ENCODE measurements around the gene B4GAT1.

B4GAT1 gene

GRCh38 chr11:66336234-66337102 lies 11.0 kb downstream of the B4GAT1 start, which contains the start of gene RIN1:
TSS of gene RIN1 (minus strand) at chr11:66336434. CDS start at chr11:66336402, 32 bp downstream.
- DNase-seq (ENCODE audit: low read depth): no peak

DNA sequence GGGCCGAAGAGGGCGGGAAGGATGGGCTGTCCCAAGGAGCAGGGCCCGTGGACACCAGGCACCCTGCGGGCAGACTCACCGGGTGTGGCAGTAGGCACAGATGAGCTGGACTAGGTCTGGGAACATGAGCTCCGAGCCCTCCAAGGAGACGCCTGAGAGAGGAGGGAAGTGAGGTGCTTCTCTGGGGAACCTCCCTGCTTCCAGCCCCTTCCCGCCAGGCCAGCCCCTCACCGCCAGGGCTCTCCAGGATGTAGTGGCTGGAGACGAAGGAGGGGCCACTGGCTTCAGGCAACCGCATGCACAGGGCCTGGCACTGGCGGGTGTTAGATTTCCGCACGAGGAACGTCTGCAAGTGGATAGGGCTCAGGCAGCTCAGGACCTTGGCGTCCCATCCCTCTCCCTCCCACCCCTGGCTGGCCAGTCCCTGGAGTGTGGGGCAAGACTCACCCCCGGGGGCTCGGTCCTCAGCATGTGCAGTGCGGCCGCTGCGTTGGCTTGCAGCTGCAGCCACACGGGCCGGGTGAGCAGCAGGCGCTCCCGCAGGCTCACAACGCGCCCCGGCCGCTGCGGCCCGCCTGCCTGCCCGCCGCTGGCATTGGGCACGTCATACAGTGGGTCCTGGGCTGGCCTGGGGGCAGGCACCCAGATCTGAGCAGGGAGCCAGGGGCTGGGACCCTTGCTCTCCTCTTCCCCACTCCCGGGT lies 11.7 kb downstream of the B4GAT1 start:
- DNase-seq (ENCODE audit: low read depth): no peak

DNA sequence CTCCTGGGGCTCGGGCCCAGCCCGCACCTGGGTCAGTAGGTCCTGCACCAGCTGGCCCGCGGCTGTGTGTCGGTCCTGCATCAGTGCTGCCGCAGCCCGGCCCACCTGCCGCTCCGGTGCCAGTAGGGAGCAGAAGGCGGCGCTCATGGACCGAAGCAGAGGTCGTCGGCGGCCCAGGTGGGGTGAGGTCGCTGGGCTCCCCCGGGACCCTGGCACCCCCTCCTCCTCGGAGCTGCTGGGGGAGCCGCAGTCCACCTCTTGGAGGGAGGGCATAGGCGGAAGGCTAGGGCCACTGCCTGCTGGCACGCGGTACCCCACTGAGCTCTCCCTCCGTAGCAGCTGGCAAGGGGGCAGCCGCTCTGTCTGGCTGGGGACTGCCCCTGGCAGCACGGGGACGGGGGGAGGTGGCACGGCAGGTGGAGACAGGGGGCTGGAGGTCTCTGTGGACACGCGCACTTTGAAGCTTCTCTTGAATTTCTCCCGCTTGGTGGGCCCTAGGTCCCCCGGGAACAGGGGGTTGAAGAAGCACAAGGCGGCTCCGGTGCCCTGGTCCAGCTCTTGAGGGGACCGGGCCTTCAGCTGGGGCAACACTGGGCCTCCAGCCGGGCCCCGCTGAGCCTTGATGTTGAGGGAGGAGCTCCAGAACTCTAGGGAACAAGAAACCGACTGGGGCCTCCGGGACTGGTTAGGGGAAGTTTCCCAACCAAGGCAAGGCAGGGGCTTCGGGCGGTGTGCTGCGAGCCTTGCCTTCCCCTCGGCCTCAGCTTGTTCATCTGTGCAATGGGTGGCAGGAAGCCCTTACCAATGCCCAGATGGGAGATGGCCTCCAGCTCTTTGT lies 12.6 kb downstream of the B4GAT1 start:
- DNase-seq (ENCODE audit: low read depth): no peak

GRCh38 chr11:66333896-66334604 lies 13.4 kb downstream of the B4GAT1 start:
- no peak for DNase-seq (ENCODE audit: low read depth)

DNA sequence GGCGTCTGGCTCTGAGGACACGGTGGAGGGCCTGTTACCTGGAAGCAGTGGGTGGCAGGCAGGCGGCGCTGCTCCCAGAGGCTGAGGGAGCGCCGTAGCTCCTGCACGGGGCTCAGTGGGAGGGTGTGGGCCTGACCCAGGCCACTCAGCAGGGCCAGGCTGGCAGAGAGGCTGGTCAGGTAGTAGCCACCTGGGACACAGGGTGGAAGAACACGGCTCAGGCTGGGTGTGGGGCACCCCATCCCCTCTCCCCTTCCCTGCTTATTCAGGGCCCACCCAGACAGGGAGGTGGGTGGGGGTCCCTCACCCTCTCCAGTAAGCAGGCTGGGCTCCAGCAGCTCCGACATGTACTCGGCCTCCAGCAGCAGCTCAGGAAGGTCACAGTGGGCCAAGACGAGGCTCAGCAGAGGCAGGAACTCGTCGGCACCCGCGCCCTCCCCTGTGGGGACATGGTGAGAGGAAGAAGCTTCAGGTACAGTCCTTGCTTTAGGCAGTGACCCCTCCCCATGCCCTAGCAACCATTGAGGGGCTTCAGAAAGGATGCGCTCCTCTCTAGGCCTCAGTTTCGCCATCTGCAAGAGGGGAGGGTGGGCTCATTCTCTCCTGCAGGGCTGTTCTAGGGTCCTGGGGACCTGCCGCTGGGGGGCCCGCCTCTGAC lies 14.1 kb downstream of the B4GAT1 start:
- DNase-seq (ENCODE audit: low read depth): no peak

- no peak for DNase-seq (ENCODE audit: low read depth)
Observed at GRCh38 chr11:66332371-66333219, 14.8 kb downstream of the B4GAT1 start.

GRCh38 chr11:66331542-66332370 lies 15.7 kb downstream of the B4GAT1 start:
- DNase-seq (ENCODE audit: low read depth): no peak

GRCh38 chr11:66330931-66331330 lies 16.5 kb downstream of the B4GAT1 start:
- no peak for DNase-seq (ENCODE audit: low read depth)

- DNase-seq (ENCODE audit: low read depth): no peak
Observed at GRCh38 chr11:66329165-66329673, 18.2 kb downstream of the B4GAT1 start.

- peak; percentile 77 for DNase-seq (ENCODE audit: low read depth)
Observed at GRCh38 chr11:66328302-66329144, 18.9 kb downstream of the B4GAT1 start.

GRCh38 chr11:66328031-66328301 lies 19.5 kb downstream of the B4GAT1 start:
- DNase-seq (ENCODE audit: low read depth): no peak

GRCh38 chr11:66327171-66328030 lies 20.0 kb downstream of the B4GAT1 start:
- no peak for DNase-seq (ENCODE audit: low read depth)

DNA sequence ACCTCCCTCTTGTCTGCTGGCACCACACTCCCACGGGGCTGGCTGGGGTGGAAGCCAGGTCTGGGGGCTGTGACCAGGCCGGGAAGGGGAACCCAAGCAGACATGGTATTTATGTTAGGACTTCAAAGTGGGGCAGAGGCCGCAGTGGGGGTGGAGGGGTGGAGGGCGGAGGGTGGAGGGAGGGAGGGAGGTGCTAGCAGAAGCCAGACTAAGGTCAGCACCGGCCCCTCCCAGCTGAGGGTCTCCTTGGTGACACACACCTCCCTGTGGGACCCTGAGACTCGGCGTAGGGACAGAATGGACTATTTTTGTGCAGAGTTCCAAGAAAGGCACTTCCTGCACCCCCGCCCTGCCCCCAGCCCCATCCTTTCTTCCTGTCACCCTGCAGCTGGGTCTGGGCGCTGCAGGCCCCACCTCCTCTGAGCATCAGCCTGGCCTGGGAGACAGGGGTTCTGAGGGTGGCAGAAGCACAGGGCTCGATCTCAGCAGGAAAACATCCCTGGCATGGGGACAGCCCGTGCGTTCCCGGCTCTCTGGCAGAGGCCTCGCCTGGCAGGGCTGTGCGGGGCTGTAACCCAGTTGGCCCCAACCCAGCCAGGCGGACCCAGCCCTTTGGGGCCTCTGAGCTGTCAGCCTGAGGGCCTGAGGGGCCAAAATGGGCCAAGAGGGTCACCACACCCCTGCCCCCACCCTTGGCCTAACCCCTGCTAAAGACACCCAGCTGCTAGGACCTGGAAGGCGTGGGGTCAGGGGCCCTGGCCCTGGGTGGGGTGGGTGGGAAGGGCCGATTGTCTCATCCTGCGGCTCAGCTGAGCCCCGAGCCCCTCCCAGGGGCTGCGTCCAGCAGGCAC lies 20.9 kb downstream of the B4GAT1 start:
- no peak for DNase-seq (ENCODE audit: low read depth)

DNA sequence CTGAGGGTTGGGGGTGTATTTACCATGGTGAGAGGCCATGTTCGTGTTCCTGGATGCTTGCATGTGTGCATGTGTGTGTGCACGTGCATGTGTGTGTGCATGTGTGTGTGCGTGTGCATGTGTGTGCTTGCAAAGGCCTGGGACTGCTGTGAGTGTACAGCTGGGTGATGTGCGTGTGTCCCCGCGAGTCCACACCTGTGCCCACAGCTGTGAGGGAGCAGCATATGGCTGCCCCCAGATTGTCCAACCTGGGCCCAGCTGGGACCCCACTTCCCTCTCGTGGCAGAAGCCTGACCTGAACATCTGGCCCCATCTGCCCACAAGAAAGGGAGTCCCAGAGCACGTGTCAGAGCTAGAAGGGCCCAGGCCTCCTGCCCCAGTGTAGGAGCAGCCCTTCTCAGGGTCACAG lies 22.2 kb downstream of the B4GAT1 start:
- no peak for DNase-seq (ENCODE audit: low read depth)

GRCh38 chr11:66324664-66325063 lies 22.8 kb downstream of the B4GAT1 start:
- no peak for DNase-seq (ENCODE audit: low read depth)

DNA sequence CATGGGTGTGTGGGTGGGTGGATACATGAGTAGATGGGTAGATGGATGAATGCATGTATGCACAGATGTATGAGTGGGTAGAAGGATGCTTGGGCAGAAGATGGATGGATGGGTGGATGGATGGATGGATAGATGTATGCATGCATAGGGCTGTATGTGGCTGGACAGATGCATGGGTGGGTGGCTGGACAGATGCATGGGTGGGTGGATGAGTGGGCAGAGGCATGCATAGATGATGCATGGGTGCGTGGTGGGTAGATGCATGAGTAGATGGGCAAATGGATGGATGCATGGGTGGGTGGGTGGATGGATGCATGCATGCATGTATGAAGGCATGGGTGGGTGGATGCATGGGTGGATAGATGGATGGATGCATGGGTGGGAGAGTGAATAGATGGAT lies 23.7 kb downstream of the B4GAT1 start:
- DNase-seq (ENCODE audit: low read depth): no peak

Measured in activated T-cell treated with anti-CD3 and anti-CD28 coated beads for 1 hour (primary cell).